ENCODE measurements around the gene BTBD3.

The BTBD3 gene

GRCh38 chr20:11891776-11892545, 25.7 kb upstream of the BTBD3 start:
- Histone ChIP-seq H3K4me3 (ENCODE audit: low read length in 2 of 2) (peak overlapping the region; percentile 73 to 80), H3K9me3 (ENCODE audit: control insufficient read depth in 2 of 2, low read length in 2 of 2) (no peaks in the 10 kb centered on the region), H3K36me3 (ENCODE audit: control insufficient read depth in 2 of 2, insufficient read depth in 2 of 2, low read length in 2 of 2) (no peaks in the 10 kb centered on the region), H3K27ac (ENCODE audit: low read length) (peak overlapping the region; percentile 61), H3K27me3 (ENCODE audit: control insufficient read depth in 1 of 2, insufficient read depth in 2 of 2, low read length in 2 of 2) (no peaks in the 10 kb centered on the region), H3K4me1 (ENCODE audit: control insufficient read depth, insufficient read depth, low read length) (peaks cover 8% of the 10 kb centered on the region), H3K9ac (ENCODE audit: low read length in 2 of 2) (peak overlapping the region; percentile 71 to 76)

DNA sequence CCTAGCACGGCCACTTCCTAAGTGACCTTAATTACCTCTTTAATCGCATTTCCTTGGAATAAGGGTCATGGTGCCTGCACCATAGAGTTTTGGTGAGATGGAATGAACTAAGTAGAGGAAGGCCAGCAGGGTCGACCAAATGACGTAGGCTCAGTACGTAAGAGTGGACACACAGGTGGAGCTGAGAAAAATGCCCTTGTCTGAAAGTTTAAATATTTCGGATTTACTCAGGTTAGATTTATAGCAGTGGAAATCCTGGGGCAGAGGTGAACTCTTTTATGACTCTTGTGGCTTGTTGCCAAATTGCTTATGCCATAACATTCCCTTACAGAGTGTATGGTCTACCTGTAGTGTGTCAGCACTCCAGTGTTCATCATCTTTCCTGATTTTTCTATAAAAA, 23.6 kb upstream of the BTBD3 start:
- Histone ChIP-seq H3K9me3 (ENCODE audit: control insufficient read depth in 2 of 2, low read length in 2 of 2) (no peaks in the 10 kb centered on the region), H3K4me3 (ENCODE audit: low read length in 2 of 2) (no peak overlapping the region)

GRCh38 chr20:11895861-11896387, 21.8 kb upstream of the BTBD3 start:
- Histone ChIP-seq H3K9ac (ENCODE audit: low read length in 2 of 2) (no peak overlapping the region), H3K9me3 (ENCODE audit: control insufficient read depth in 2 of 2, low read length in 2 of 2) (no peaks in the 10 kb centered on the region), H3K36me3 (ENCODE audit: control insufficient read depth in 2 of 2, insufficient read depth in 2 of 2, low read length in 2 of 2) (no peaks in the 10 kb centered on the region), H3K27ac (ENCODE audit: low read length) (no peak overlapping the region), H3K27me3 (ENCODE audit: control insufficient read depth in 1 of 2, insufficient read depth in 2 of 2, low read length in 2 of 2) (no peaks in the 10 kb centered on the region), H3K4me3 (ENCODE audit: low read length in 2 of 2) (no peak overlapping the region), H3K4me1 (ENCODE audit: control insufficient read depth, insufficient read depth, low read length) (peaks cover 8% of the 10 kb centered on the region)

More for the DNA sequence above, 23.6 kb upstream of the BTBD3 start:
- Histone ChIP-seq H3K4me1 (ENCODE audit: control insufficient read depth, insufficient read depth, low read length) (peaks cover 8% of the 10 kb centered on the region), H3K9ac (ENCODE audit: low read length in 2 of 2) (no peak overlapping the region), H3K27me3 (ENCODE audit: control insufficient read depth in 1 of 2, insufficient read depth in 2 of 2, low read length in 2 of 2) (no peaks in the 10 kb centered on the region), H3K27ac (ENCODE audit: low read length) (no peak overlapping the region), H3K36me3 (ENCODE audit: control insufficient read depth in 2 of 2, insufficient read depth in 2 of 2, low read length in 2 of 2) (no peaks in the 10 kb centered on the region)

GRCh38 chr20:11901127-11901526, 16.6 kb upstream of the BTBD3 start:
- H3K27ac ChIP-seq (ENCODE audit: low read length) = no peak overlapping the region
- no peak overlapping the region for H3K4me3 ChIP-seq (ENCODE audit: low read length in 2 of 2)
- H3K4me1 ChIP-seq (ENCODE audit: control insufficient read depth, insufficient read depth, low read length) = no peaks in the 10 kb centered on the region
- no peak overlapping the region for H3K9ac ChIP-seq (ENCODE audit: low read length in 2 of 2)
- no peaks in the 10 kb centered on the region for H3K27me3 ChIP-seq (ENCODE audit: control insufficient read depth in 1 of 2, insufficient read depth in 2 of 2, low read length in 2 of 2)
- no peaks in the 10 kb centered on the region for H3K36me3 ChIP-seq (ENCODE audit: control insufficient read depth in 2 of 2, insufficient read depth in 2 of 2, low read length in 2 of 2)
- no peaks in the 10 kb centered on the region for H3K9me3 ChIP-seq (ENCODE audit: control insufficient read depth in 2 of 2, low read length in 2 of 2)

DNA sequence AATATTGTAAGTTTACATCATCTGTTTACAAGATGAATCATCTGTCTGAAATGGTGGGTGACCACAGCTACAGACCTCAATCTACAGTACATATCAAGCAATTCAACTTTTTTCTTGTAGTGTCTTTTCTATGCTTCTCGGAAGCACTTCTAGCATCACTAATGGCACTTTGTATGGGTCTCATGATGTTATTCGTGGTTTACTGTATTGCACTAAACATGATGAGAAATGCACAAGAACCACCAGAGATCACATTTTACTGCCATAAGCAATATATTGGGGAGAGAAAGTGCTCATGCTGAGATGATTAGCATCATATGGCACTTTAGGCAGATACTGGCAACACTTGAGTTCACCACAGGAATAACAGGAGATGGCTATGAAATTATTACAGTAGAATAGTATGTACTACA, 15.4 kb upstream of the BTBD3 start:
- Histone ChIP-seq H3K4me3 (ENCODE audit: low read length in 2 of 2) (no peak overlapping the region), H3K36me3 (ENCODE audit: control insufficient read depth in 2 of 2, insufficient read depth in 2 of 2, low read length in 2 of 2) (no peaks in the 10 kb centered on the region), H3K9ac (ENCODE audit: low read length in 2 of 2) (no peak overlapping the region), H3K9me3 (ENCODE audit: control insufficient read depth in 2 of 2, low read length in 2 of 2) (no peaks in the 10 kb centered on the region), H3K4me1 (ENCODE audit: control insufficient read depth, insufficient read depth, low read length) (no peaks in the 10 kb centered on the region), H3K27ac (ENCODE audit: low read length) (no peak overlapping the region), H3K27me3 (ENCODE audit: control insufficient read depth in 1 of 2, insufficient read depth in 2 of 2, low read length in 2 of 2) (no peaks in the 10 kb centered on the region)

DNA sequence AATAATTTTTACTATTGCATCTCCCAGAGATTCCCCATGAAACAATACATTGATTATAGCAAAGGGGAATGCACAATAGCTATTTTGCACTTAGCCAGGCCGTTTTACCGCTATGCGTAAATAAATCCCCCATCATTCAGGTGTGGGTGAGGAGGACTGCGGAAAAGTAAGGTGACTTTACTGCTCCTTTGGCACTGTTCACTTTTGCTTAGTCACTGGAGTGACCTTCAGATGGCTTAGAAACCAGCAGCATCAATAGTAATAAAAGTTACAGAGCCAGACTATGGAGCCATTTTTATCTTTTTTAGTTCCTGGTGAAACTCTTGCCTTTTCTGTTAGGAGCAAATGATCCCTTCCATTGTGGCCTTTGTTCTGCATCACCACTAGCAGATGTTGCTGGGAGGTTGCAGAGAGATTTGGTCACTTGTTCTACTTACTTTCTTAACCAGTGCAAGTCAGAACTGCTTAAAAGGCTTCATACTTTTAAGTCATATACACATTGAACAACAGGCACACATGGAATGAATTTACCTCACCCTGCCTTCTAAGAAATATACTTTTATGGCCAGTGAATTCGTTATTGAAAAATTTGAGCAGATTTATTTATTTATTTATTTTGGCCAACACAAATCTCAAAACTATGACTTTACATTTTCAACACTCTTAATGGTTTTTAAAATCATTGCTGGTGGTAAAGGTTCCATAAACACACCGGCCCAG, 12.1 kb upstream of the BTBD3 start:
- no peak overlapping the region for H3K4me3 ChIP-seq (ENCODE audit: low read length in 2 of 2)
- H3K9ac ChIP-seq (ENCODE audit: low read length in 2 of 2) = no peak overlapping the region
- no peaks in the 10 kb centered on the region for H3K27me3 ChIP-seq (ENCODE audit: control insufficient read depth in 1 of 2, insufficient read depth in 2 of 2, low read length in 2 of 2)
- H3K9me3 ChIP-seq (ENCODE audit: control insufficient read depth in 2 of 2, low read length in 2 of 2) = no peaks in the 10 kb centered on the region
- H3K27ac ChIP-seq (ENCODE audit: low read length) = no peak overlapping the region
- H3K36me3 ChIP-seq (ENCODE audit: control insufficient read depth in 2 of 2, insufficient read depth in 2 of 2, low read length in 2 of 2) = no peaks in the 10 kb centered on the region
- no peaks in the 10 kb centered on the region for H3K4me1 ChIP-seq (ENCODE audit: control insufficient read depth, insufficient read depth, low read length)

DNA sequence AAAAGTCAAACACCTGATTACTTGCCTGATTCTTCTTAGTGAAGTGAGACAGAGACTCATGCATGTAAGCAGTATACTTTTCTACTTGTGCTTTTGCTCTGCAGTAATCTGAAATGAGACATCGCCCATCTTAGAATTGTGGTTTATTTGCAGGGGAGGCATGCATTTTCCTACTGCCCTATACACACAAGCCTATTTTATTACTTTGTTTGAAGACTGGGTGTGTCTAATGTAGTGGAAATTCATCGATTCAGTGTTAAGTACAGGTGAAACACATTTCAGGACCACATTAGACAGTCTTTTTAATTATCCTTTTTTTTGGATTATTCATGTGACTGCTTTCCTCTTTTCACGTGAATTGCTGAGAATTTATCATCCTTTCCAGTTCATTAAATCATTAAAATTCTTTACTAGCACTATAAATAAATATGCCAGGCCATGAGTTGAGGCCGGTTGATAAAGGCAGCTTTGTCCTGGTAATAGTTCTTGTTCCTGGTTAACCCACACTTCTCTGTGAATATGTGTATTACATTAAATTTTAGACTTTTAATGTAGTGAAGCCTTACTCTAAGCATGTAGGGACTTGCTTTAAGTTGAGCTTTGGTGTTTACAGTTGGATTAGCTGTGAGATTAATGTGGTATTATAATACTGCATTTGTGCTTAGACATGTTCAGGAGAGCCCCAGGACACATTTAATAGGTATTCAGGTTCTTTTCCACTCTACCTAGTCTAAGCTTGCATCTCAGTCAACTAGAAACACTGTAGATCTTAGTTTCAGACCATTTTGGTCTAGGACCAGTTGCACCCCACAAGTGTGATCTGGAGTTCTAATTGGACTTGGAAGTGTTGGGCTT, 10.8 kb upstream of the BTBD3 start:
- Histone ChIP-seq H3K4me1 (ENCODE audit: control insufficient read depth, insufficient read depth, low read length) (no peaks in the 10 kb centered on the region), H3K4me3 (ENCODE audit: low read length in 2 of 2) (no peak overlapping the region), H3K27ac (ENCODE audit: low read length) (no peak overlapping the region)

GRCh38 chr20:11907621-11908020, 10.1 kb upstream of the BTBD3 start:
- Histone ChIP-seq H3K9me3 (ENCODE audit: control insufficient read depth in 2 of 2, low read length in 2 of 2) (no peaks in the 10 kb centered on the region), H3K36me3 (ENCODE audit: control insufficient read depth in 2 of 2, insufficient read depth in 2 of 2, low read length in 2 of 2) (no peaks in the 10 kb centered on the region), H3K9ac (ENCODE audit: low read length in 2 of 2) (no peak overlapping the region), H3K4me3 (ENCODE audit: low read length in 2 of 2) (no peak overlapping the region), H3K27me3 (ENCODE audit: control insufficient read depth in 1 of 2, insufficient read depth in 2 of 2, low read length in 2 of 2) (no peaks in the 10 kb centered on the region), H3K4me1 (ENCODE audit: control insufficient read depth, insufficient read depth, low read length) (no peaks in the 10 kb centered on the region), H3K27ac (ENCODE audit: low read length) (no peak overlapping the region)

More for the DNA sequence above, 10.8 kb upstream of the BTBD3 start:
- H3K9ac ChIP-seq (ENCODE audit: low read length in 2 of 2) = no peak overlapping the region
- H3K36me3 ChIP-seq (ENCODE audit: control insufficient read depth in 2 of 2, insufficient read depth in 2 of 2, low read length in 2 of 2) = no peaks in the 10 kb centered on the region
- no peaks in the 10 kb centered on the region for H3K9me3 ChIP-seq (ENCODE audit: control insufficient read depth in 2 of 2, low read length in 2 of 2)
- no peaks in the 10 kb centered on the region for H3K27me3 ChIP-seq (ENCODE audit: control insufficient read depth in 1 of 2, insufficient read depth in 2 of 2, low read length in 2 of 2)

- no peaks in the 10 kb centered on the region for H3K36me3 ChIP-seq (ENCODE audit: control insufficient read depth in 2 of 2, insufficient read depth in 2 of 2, low read length in 2 of 2)
- H3K4me1 ChIP-seq (ENCODE audit: control insufficient read depth, insufficient read depth, low read length) = no peaks in the 10 kb centered on the region
- H3K9me3 ChIP-seq (ENCODE audit: control insufficient read depth in 2 of 2, low read length in 2 of 2) = no peaks in the 10 kb centered on the region
- H3K27ac ChIP-seq (ENCODE audit: low read length) = no peak overlapping the region
- H3K4me3 ChIP-seq (ENCODE audit: low read length in 2 of 2) = no peak overlapping the region
- H3K9ac ChIP-seq (ENCODE audit: low read length in 2 of 2) = no peak overlapping the region
- H3K27me3 ChIP-seq (ENCODE audit: control insufficient read depth in 1 of 2, insufficient read depth in 2 of 2, low read length in 2 of 2) = no peaks in the 10 kb centered on the region
Measured at GRCh38 chr20:11912013-11912658, 5.6 kb upstream of the BTBD3 start.

Data from stomach smooth muscle (tissue), 2 donors.